Stimulated activated CD8-positive, alpha-beta memory T cell treated with anti-CD3 and anti-CD28 coated beads, Interleukin-2, amount 100 ng/mL, for 48 hours (primary cell): ENCODE data around the gene KRTAP1-4.
"Not testable (repeated sequence)": the region's sequence is repeated elsewhere in the genome, so short reads cannot be mapped to it uniquely, and the experiment has no call there.

ENCODE experiments used
- DNase-seq, 2 donors: peaks; one replicate each; pipeline ENCODE4 v3.0.0-alpha.2; 2020; ENCODE audit warnings: low read depth in 2 of 2

KRTAP1-4 gene

GRCh38 chr17:41004397-41004796 lies 25.6 kb downstream of the KRTAP1-4 start:
- DNase-seq, result no peak

- no peak for DNase-seq
Measured at GRCh38 chr17:41003926-41004325, 26.1 kb downstream of the KRTAP1-4 start.

- DNase-seq, result no peak
Measured at GRCh38 chr17:41002814-41003213, 27.2 kb downstream of the KRTAP1-4 start.

GRCh38 chr17:41001795-41002194 lies 28.2 kb downstream of the KRTAP1-4 start:
- DNase-seq, result no peak

GRCh38 chr17:40999563-40999962 lies 30.4 kb downstream of the KRTAP1-4 start, which contains the start of gene KRTAP3-2:
Gene KRTAP3-2 (minus strand): TSS chr17:40999906. CDS start chr17:40999853, 53 bp downstream.
- not testable (repeated sequence) for DNase-seq

- DNase-seq, result no peak
Measured at GRCh38 chr17:40997361-40997760, 32.6 kb downstream of the KRTAP1-4 start.

GRCh38 chr17:40996829-40997228 lies 33.2 kb downstream of the KRTAP1-4 start:
- DNase-seq, result no peak

- DNase-seq, result no peak
Measured at GRCh38 chr17:40995116-40995515, 34.9 kb downstream of the KRTAP1-4 start.

GRCh38 chr17:40993839-40994238 lies 36.2 kb downstream of the KRTAP1-4 start, which contains the start of gene KRTAP3-3:
Gene KRTAP3-3 (minus strand): TSS chr17:40994164. CDS start chr17:40994097, 67 bp downstream.
- DNase-seq, result no peak

GRCh38 chr17:40993084-40993483 lies 36.9 kb downstream of the KRTAP1-4 start:
- no peak for DNase-seq

- DNase-seq, result no peak
Measured at GRCh38 chr17:40992666-40993065, 37.3 kb downstream of the KRTAP1-4 start.

GRCh38 chr17:40986920-40987319 lies 43.1 kb downstream of the KRTAP1-4 start:
- DNase-seq, result no peak

- DNase-seq, result no peak
Measured at GRCh38 chr17:40984226-40984625, 45.8 kb downstream of the KRTAP1-4 start, which contains the start of gene KRT40. Gene KRT40 (minus strand): TSS chr17:40984326. CDS start chr17:40984273, 53 bp downstream.

- DNase-seq, result no peak
Measured at GRCh38 chr17:40981115-40981514, 48.9 kb downstream of the KRTAP1-4 start.

- no peak for DNase-seq
Measured at GRCh38 chr17:40980596-40980995, 49.4 kb downstream of the KRTAP1-4 start.

- DNase-seq, result no peak
Measured at GRCh38 chr17:40980117-40980516, 49.9 kb downstream of the KRTAP1-4 start.
